Measurements from ENCODE around the gene HRH3.

The HRH3 gene

GRCh38 chr20:62190639-62191411 lies 29.3 kb downstream of the HRH3 start:
- ChIA-PET POLR2A (no interaction called here), CTCF (no interaction called here)
- TF ChIP-seq FOXM1 (IDR thresholded peaks at IDR 0.05; ENCODE audit: borderline replicate concordance), result no peak
- no peak for TF ChIP-seq FOXA1 (IDR thresholded peaks at IDR 0.05)
- TF ChIP-seq ARNT (IDR thresholded peaks at IDR 0.05), result no peak
- DNase-seq (ENCODE audit: extremely low spot score), result no peak

GRCh38 chr20:62186887-62187866 lies 32.9 kb downstream of the HRH3 start:
- ChIA-PET POLR2A (no interaction called here), CTCF (interaction anchor here (0.6 kb wide), 1 partner anchor 51 kb away, joined by 4 read pairs; no protein-coding TSS in a partner anchor)
- DNase-seq (ENCODE audit: extremely low spot score), result no peak
- TF ChIP-seq FOXK2 (IDR thresholded peaks at IDR 0.05) (no peak), SP1 (IDR thresholded peaks at IDR 0.05) (no peak), PKNOX1 (IDR thresholded peaks at IDR 0.05) (no peak), TARDBP (IDR thresholded peaks at IDR 0.05) (no peak), FOXM1 (IDR thresholded peaks at IDR 0.05; ENCODE audit: borderline replicate concordance) (no peak), HDGF (IDR thresholded peaks at IDR 0.05; ENCODE audit: borderline replicate concordance) (no peak), SUZ12 (IDR thresholded peaks at IDR 0.05) (no peak), ELF4 (IDR thresholded peaks at IDR 0.05) (no peak), ZNF384 (IDR thresholded peaks at IDR 0.05) (no peak), NFRKB (IDR thresholded peaks at IDR 0.05) (no peak), LEF1 (IDR thresholded peaks at IDR 0.05; ENCODE audit: borderline replicate concordance) (no peak), BHLHE40 (IDR thresholded peaks at IDR 0.05; ENCODE audit: borderline replicate concordance) (no peak), FOXA1 (IDR thresholded peaks at IDR 0.05) (no peak), ARNT (IDR thresholded peaks at IDR 0.05) (no peak), L3MBTL2 (conservative IDR thresholded peaks at IDR 0.05) (no peak), CTBP1 (IDR thresholded peaks at IDR 0.05; ENCODE audit: borderline replicate concordance) (no peak)

- POLR2A ChIA-PET, result no interaction called here
- DNase-seq (ENCODE audit: extremely low spot score), result no peak
- CTCF ChIA-PET, result no interaction called here
- TF ChIP-seq BHLHE40 (IDR thresholded peaks at IDR 0.05; ENCODE audit: borderline replicate concordance) (no peak), FOXK2 (IDR thresholded peaks at IDR 0.05) (no peak), SP1 (IDR thresholded peaks at IDR 0.05) (no peak), CTBP1 (IDR thresholded peaks at IDR 0.05; ENCODE audit: borderline replicate concordance) (no peak), LEF1 (IDR thresholded peaks at IDR 0.05; ENCODE audit: borderline replicate concordance) (no peak), HDGF (IDR thresholded peaks at IDR 0.05; ENCODE audit: borderline replicate concordance) (no peak), ARNT (IDR thresholded peaks at IDR 0.05) (no peak), FOXA1 (IDR thresholded peaks at IDR 0.05) (no peak), TARDBP (IDR thresholded peaks at IDR 0.05) (no peak)
Observed at GRCh38 chr20:62186096-62186426, 34.0 kb downstream of the HRH3 start.

- TF ChIP-seq HDGF (IDR thresholded peaks at IDR 0.05; ENCODE audit: borderline replicate concordance) (no peak), FOXK2 (IDR thresholded peaks at IDR 0.05) (no peak), SUZ12 (IDR thresholded peaks at IDR 0.05) (no peak), ARNT (IDR thresholded peaks at IDR 0.05) (no peak), CTBP1 (IDR thresholded peaks at IDR 0.05; ENCODE audit: borderline replicate concordance) (no peak), LEF1 (IDR thresholded peaks at IDR 0.05; ENCODE audit: borderline replicate concordance) (no peak), NFRKB (IDR thresholded peaks at IDR 0.05) (no peak), SP1 (IDR thresholded peaks at IDR 0.05) (no peak), PKNOX1 (IDR thresholded peaks at IDR 0.05) (no peak), FOXM1 (IDR thresholded peaks at IDR 0.05; ENCODE audit: borderline replicate concordance) (no peak)
- POLR2A ChIA-PET, result interaction anchor here (2.2 kb wide), 1 partner anchor 172 kb away, joined by 5 read pairs; no protein-coding TSS in a partner anchor
- CTCF ChIA-PET, result no interaction called here
- no peak for DNase-seq (ENCODE audit: extremely low spot score)
Observed at GRCh38 chr20:62183426-62184142, 36.5 kb downstream of the HRH3 start.

- ChIA-PET POLR2A (interaction anchor here (2.2 kb wide), 1 partner anchor 171 kb away, joined by 5 read pairs; no protein-coding TSS in a partner anchor), CTCF (no interaction called here)
- DNase-seq (ENCODE audit: extremely low spot score), result peak; percentile 99
- TF ChIP-seq BHLHE40 (IDR thresholded peaks at IDR 0.05; ENCODE audit: borderline replicate concordance) (no peak), ELF4 (IDR thresholded peaks at IDR 0.05) (peak; percentile 80), PKNOX1 (IDR thresholded peaks at IDR 0.05) (no peak), L3MBTL2 (conservative IDR thresholded peaks at IDR 0.05) (peak; percentile 54), HDGF (IDR thresholded peaks at IDR 0.05; ENCODE audit: borderline replicate concordance) (no peak), SUZ12 (IDR thresholded peaks at IDR 0.05) (no peak), FOXM1 (IDR thresholded peaks at IDR 0.05; ENCODE audit: borderline replicate concordance) (no peak), ZNF384 (IDR thresholded peaks at IDR 0.05) (no peak), CTBP1 (IDR thresholded peaks at IDR 0.05; ENCODE audit: borderline replicate concordance) (no peak), LEF1 (IDR thresholded peaks at IDR 0.05; ENCODE audit: borderline replicate concordance) (no peak), ARNT (IDR thresholded peaks at IDR 0.05) (no peak), TARDBP (IDR thresholded peaks at IDR 0.05) (no peak), FOXK2 (IDR thresholded peaks at IDR 0.05) (no peak), SP1 (IDR thresholded peaks at IDR 0.05) (no peak)
Observed at GRCh38 chr20:62182469-62183425, 37.3 kb downstream of the HRH3 start, which contains the start of gene MTG2. MTG2 (plus strand) TSS chr20:62183028; CDS start chr20:62193421, 10,393 bp downstream.

All from HEK293T (cell line).